ENCODE measurements around the gene TUBA4A. TPM values are rescaled to one million over a fixed set of nuclear protein-coding genes. Genes with fewer than 3 reads are reported as not detected.

Gene TUBA4A
- polyA plus RNA-seq, 1 experiment: 23.0 TPM

DNA sequence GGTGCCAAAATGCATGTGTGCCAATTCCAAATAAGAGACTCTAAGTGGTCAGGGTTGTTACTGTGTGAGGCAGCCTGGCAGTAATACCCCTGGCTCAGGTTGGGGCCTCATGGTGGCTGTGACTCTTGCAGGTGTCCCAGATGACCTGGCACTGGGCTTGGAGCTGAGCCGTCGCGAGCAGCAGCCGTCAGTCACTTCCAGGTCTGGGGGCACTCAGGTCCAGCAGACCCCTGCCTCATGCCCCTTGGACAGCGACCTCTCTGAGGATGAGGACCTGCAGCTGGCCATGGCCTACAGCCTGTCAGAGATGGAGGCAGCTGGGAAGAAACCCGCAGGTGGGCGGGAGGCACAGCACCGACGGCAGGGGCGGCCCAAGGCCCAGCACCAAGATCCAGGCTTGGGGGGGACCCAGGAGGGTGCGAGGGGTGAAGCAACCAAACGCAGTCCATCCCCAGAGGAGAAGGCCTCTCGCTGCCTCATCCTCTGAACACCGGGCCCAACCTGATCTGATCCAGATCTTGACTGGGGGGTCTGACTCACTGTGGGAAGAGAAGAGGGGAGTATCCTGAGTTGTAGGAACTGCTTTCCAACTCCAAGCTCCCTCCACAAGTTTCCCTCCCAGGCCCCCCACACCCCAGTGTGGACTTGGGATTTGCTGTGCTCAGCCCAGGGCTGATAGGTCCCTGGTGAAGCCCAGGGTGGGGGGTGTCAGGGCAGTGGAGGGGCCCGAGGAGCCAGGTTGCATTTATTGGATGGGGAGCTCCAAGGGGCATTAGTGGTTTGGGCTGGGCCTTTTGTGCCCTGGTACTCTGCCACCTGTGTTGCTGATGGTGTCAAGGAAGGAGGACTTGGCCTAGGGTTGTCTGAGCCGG is 31.0 kb upstream of the TUBA4A start:
- ChIA-PET CTCF (interaction anchor here (0.6 to 20.7 kb wide), 5 partner anchors 4 to 125 kb away, joined by 3 to 403 read pairs (median 5); partner anchors contain the start of genes DNAJB2 and PTPRN), POLR2A (no interaction called here)
- H3K36me3 ChIP-seq (ENCODE audit: control insufficient read depth, insufficient read depth, low read length): peaks cover 26% of the 10 kb centered on the region
- H3K4me3 ChIP-seq (ENCODE audit: low read depth, low read length): no peak overlapping the region
- DNase-seq (ENCODE audit: low read depth): no peak
- TF ChIP-seq, protein P1, sequence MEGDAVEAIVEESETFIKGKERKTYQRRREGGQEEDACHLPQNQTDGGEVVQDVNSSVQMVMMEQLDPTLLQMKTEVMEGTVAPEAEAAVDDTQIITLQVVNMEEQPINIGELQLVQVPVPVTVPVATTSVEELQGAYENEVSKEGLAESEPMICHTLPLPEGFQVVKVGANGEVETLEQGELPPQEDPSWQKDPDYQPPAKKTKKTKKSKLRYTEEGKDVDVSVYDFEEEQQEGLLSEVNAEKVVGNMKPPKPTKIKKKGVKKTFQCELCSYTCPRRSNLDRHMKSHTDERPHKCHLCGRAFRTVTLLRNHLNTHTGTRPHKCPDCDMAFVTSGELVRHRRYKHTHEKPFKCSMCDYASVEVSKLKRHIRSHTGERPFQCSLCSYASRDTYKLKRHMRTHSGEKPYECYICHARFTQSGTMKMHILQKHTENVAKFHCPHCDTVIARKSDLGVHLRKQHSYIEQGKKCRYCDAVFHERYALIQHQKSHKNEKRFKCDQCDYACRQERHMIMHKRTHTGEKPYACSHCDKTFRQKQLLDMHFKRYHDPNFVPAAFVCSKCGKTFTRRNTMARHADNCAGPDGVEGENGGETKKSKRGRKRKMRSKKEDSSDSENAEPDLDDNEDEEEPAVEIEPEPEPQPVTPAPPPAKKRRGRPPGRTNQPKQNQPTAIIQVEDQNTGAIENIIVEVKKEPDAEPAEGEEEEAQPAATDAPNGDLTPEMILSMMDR (IDR thresholded peaks at IDR 0.05; ENCODE audit: insufficient read depth, low read depth, low read length): no peak
- H3K27me3 ChIP-seq (ENCODE audit: control insufficient read depth, insufficient read depth, low read length): no peaks in the 10 kb centered on the region

DNA sequence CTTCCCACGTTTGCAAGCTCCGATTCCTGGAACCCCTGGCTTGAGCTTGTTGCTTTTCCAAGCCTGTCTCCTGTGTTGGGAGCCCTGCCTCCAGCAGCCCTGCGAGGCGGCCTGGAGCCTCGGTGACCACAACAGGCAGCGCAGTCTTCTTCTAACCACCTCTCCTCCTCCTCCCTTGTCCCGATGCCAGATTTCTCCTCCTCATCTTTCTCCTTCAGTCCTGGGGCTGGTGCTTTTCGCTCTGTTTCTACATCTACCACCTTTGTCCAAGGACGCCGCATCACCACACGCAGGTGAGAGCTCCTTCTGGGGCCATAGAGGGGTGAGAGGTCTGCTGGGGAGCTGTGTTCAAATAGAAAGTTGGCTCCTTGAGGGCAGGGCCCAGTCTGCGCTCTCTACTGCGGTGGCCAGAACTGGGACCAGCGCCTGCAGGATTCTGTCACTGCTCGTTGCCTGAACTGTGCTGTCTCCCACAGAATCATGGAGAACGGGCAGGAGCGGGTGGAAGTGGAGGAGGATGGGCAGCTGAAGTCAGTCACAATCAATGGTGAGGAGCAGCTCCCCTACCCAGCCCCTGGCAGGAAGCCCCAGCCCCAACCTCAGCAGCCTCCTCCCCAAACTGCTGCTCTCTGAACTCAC is 29.3 kb upstream of the TUBA4A start:
- TF ChIP-seq, protein P1 (IDR thresholded peaks at IDR 0.05; ENCODE audit: insufficient read depth, low read depth, low read length): no peak
- peaks cover 26% of the 10 kb centered on the region for H3K36me3 ChIP-seq (ENCODE audit: control insufficient read depth, insufficient read depth, low read length)
- POLR2A ChIA-PET: no interaction called here
- CTCF ChIA-PET: interaction anchor here (1.1 to 20.1 kb wide), 2 partner anchors 12 to 124 kb away, joined by 3 to 403 read pairs; no protein-coding TSS in a partner anchor
- H3K27me3 ChIP-seq (ENCODE audit: control insufficient read depth, insufficient read depth, low read length): no peaks in the 10 kb centered on the region
- no peak overlapping the region for H3K4me3 ChIP-seq (ENCODE audit: low read depth, low read length)
- DNase-seq (ENCODE audit: low read depth): no peak

DNA sequence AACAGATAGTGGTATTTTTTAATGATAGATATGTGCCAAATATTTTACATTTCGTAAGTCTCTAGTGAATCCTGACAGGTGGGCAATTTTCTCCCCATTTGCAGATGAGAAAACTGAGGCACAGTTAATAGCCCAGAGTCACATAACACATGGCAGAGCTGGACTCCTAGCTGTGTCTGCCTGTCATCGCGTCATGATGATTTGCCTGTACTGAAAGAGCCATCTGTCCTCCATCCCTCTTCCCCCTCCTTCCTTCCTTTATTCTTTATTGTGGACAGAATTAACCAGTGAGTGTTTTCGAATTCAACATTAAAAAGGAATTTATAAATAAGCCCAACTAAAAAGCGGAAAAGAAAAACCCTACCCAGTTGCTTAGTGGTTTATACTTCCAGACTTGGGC is 28.7 kb upstream of the TUBA4A start:
- TF ChIP-seq, protein P1 (IDR thresholded peaks at IDR 0.05; ENCODE audit: insufficient read depth, low read depth, low read length): no peak
- CTCF ChIA-PET: interaction anchor here (1.1 to 20.1 kb wide), 2 partner anchors 13 to 123 kb away, joined by 3 to 403 read pairs; no protein-coding TSS in a partner anchor
- H3K4me3 ChIP-seq (ENCODE audit: low read depth, low read length): no peak overlapping the region
- peaks cover 26% of the 10 kb centered on the region for H3K36me3 ChIP-seq (ENCODE audit: control insufficient read depth, insufficient read depth, low read length)
- H3K27me3 ChIP-seq (ENCODE audit: control insufficient read depth, insufficient read depth, low read length): no peaks in the 10 kb centered on the region
- DNase-seq (ENCODE audit: low read depth): no peak
- POLR2A ChIA-PET: no interaction called here

DNA sequence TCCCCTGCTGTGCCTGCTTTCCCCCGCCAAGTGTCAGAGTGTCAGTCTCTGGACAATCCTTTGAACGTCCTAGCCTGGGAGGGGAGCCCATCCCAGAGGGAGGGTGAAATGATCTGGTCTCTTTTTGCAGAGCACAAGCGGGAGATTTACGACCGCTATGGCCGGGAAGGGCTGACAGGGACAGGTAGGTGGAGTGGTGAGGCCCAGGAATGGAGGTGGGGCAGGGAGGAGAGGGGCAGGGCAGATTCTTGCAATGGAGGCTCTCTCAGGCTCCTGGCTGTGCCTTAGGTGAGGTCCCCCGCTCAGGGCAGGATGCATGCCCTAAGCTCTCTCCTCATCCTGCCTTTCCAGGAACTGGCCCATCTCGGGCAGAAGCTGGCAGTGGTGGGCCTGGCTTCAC is 27.9 kb upstream of the TUBA4A start:
- Histone ChIP-seq H3K27me3 (ENCODE audit: control insufficient read depth, insufficient read depth, low read length) (no peaks in the 10 kb centered on the region), H3K36me3 (ENCODE audit: control insufficient read depth, insufficient read depth, low read length) (peaks cover 24% of the 10 kb centered on the region), H3K4me3 (ENCODE audit: low read depth, low read length) (no peak overlapping the region)
- CTCF ChIA-PET: interaction anchor here (20.1 kb wide), 1 partner anchor 14 kb away, joined by 403 read pairs; no protein-coding TSS in a partner anchor
- no peak for DNase-seq (ENCODE audit: low read depth)
- TF ChIP-seq, protein P1 (IDR thresholded peaks at IDR 0.05; ENCODE audit: insufficient read depth, low read depth, low read length): no peak
- POLR2A ChIA-PET: no interaction called here

DNA sequence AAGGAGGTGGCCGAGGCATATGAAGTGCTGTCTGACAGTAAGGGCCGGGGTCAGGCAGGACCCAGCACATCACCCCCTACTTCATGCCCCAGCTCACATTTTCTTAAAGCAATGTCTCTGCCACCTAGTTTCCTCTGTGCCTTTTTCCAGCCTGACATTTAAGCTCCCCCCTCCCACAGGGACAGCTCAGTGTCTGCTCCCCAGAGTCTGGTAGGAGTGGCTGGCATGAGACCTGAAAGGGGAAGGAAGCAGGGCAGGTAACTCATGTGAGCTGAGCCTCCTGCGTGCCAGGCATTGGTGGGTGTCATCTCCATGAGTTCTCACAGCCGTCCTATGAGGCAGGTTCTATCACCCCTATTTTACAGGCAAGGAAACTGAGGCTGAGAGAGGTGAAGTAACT is 26.9 kb upstream of the TUBA4A start:
- DNase-seq (ENCODE audit: low read depth): no peak
- Histone ChIP-seq H3K36me3 (ENCODE audit: control insufficient read depth, insufficient read depth, low read length) (peaks cover 24% of the 10 kb centered on the region), H3K4me3 (ENCODE audit: low read depth, low read length) (no peak overlapping the region), H3K27me3 (ENCODE audit: control insufficient read depth, insufficient read depth, low read length) (no peaks in the 10 kb centered on the region)
- TF ChIP-seq, protein P1 (IDR thresholded peaks at IDR 0.05; ENCODE audit: insufficient read depth, low read depth, low read length): no peak
- ChIA-PET CTCF (interaction anchor here (0.9 to 20.1 kb wide), 2 partner anchors 15 to 71 kb away, joined by 3 to 403 read pairs; no protein-coding TSS in a partner anchor), POLR2A (no interaction called here)
